GM10266 (cell line): ENCODE measurements around the gene SPPL3.

ENCODE experiments used
- DNase-seq: peaks from one replicate; pipeline ENCODE4 v3.0.0; 2012; ENCODE audit errors: extremely low spot score
- TF ChIP-seq, protein P1 (sequence below): IDR thresholded peaks from 2 replicates; pipeline ENCODE4 v1.5.1; 2012; ENCODE audit warnings: mild to moderate bottlenecking, low read depth; ENCODE audit not compliant: control insufficient read depth, insufficient read depth; ENCODE audit errors: missing control alignments

Gene SPPL3

DNA sequence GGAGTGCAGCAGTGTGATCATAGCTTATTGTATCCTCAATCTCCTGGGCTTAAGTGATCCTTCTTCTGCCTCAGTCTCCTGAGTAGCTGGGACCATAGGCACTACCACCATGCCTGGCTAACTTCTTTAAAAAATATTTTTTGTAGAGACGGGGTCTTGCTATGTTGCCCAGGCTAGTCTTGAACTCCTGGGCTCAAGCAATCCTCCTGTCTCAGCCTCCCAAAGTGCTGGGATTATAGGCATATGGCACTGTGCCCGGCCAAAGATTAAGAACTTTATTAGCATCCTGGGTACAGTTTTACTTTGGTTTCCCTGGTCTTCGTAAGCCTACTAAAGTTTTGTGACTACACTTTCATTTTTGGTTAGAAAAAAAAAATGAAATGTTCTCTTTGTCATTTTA is 94.1 kb downstream of the SPPL3 start:
- TF ChIP-seq, protein P1, sequence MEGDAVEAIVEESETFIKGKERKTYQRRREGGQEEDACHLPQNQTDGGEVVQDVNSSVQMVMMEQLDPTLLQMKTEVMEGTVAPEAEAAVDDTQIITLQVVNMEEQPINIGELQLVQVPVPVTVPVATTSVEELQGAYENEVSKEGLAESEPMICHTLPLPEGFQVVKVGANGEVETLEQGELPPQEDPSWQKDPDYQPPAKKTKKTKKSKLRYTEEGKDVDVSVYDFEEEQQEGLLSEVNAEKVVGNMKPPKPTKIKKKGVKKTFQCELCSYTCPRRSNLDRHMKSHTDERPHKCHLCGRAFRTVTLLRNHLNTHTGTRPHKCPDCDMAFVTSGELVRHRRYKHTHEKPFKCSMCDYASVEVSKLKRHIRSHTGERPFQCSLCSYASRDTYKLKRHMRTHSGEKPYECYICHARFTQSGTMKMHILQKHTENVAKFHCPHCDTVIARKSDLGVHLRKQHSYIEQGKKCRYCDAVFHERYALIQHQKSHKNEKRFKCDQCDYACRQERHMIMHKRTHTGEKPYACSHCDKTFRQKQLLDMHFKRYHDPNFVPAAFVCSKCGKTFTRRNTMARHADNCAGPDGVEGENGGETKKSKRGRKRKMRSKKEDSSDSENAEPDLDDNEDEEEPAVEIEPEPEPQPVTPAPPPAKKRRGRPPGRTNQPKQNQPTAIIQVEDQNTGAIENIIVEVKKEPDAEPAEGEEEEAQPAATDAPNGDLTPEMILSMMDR: no peak
- no peak for DNase-seq

DNA sequence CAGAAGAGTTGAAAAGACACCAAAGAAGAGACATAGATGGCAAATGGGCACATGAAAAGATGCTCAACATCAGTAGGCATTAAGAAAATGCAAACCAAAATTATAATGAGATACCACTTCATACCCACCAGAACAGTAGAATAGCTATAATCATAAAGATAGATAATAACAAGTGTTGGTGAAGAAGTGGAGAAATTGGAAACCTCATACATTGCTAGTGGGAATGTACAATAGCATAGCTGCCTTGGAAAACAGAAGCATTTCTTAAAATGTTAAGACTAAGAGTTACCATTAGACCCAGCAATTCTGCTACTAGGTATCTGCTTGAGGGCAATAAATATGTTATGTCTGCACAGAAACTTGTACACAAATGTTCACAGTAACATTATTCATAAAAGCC is 99.7 kb downstream of the SPPL3 start:
- DNase-seq: no peak

DNA sequence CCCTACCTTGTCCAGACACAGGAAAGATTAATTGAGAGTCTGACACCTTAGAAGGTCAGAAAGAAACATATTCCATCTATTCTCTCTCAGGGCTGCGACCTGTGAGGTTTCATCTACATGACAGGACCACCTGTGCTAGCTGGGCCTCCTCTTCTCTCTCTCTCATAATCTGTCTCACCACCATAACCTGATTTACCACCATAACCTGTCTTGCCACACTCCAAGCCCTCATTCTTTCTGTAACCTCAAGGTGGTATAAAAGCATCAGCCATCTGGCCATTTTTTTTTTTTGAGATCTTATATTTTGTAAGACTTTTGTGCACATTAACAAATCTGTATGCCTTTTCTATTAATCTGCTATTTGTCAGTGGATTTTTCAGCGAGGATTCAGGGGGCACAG is 103.0 kb downstream of the SPPL3 start:
- TF ChIP-seq, protein P1: no peak
- no peak for DNase-seq

More for the DNA sequence above, 99.7 kb downstream of the SPPL3 start:
- TF ChIP-seq, protein P1: no peak

DNA sequence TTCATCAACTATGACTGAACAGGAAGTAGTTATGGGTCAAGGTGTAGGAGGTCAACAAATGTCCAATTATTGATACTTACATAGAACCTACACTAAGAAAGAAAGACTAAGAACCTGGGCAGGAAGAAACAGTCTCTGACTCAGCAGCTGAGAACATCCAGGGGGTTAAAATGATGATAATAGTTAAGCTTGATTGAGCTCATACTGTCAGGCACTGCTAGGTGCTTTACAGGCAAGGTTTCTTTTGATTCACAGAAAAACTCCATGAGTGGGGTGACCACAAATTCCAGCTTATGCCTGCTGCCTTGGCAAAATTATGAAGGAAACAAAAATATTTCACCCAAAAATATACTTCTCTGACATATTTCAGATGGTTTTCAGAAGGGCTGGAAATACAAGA is 103.5 kb downstream of the SPPL3 start:
- DNase-seq: no peak
- TF ChIP-seq, protein P1: no peak

DNA sequence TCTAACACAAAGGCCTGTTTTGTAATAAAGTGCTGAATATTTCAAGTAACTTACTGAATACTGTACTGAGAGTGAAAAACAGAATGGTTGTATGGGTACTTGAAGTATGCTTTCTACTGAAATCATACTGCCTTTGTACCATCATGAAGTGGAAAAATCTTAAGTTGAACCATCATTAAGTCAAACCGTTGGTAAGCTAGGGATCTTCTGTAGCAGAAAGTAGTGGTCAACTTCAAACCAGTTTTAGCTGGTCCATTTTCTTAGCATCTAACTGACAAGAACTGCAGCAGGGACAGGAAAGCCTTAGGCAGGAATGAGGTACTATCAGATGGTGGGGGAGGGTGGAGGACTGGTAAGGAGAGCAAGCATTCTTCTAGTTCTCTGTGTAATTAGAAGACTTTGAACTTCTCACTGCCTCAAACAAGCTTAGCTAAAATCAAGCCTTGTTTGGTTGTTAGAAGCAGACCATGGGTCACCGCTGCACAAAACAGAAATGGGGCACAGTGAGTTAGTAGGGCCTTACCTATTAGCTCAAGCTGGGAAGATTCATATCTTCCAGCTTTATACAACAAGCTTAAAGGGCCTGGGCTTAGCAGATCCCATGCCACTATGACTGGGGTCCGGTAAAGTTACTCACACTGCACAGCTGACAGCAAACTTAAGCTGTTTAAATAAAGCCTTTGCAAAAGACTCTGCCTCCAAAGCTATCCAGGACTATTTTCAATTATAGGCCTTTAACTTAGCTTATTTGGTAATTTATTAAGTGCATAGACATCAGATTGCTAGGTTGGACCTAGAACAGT is 104.7 kb downstream of the SPPL3 start:
- no peak for DNase-seq
- TF ChIP-seq, protein P1: no peak

DNA sequence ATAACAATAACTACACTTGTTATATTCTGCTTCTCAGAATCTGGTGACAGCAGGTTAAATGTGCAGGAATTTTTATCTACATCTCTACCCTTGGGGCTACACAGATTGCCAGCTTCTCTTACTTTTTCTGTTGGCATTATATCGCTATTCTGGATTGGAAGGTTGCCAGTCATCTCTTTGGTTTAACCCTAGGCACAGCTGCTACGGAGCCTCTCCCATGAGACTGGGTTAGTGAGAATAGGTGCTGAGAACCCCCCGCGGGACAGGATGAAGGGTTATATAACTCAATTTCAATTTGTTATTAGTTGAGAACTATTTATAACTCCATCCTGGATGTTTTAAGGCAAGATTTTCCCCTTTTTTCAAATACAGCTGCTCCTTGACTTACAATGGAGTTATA is 105.5 kb downstream of the SPPL3 start:
- TF ChIP-seq, protein P1: no peak
- no peak for DNase-seq
